Endothelial cell of umbilical vein (primary cell): Measurements from ENCODE around the gene ALAD. TPM values are rescaled to one million over a fixed set of nuclear protein-coding genes. Genes with fewer than 3 reads are reported as not detected.

ENCODE experiments used
- BruUV-seq: library from RNA; stranded (reverse); fragments of 400-500 nt; replicated peaks from 2 replicates; lab custom pipeline; 2021; lab: Mats Ljungman, UMichigan
- CTCF ChIA-PET: fragments of 300-600, 350-600 bp; sonication (Branson Sonifier 250); formaldehyde crosslinking; loops from one replicate; lab custom pipeline; 2021; ENCODE audit warnings: antibody characterized with exemption, inconsistent platforms; lab: Charles Lee
- POLR2A ChIA-PET: fragments of 300-600, 350-600 bp; sonication (Branson Sonifier 250); formaldehyde crosslinking; loops from one replicate; lab custom pipeline; 2021; ENCODE audit warnings: antibody characterized with exemption, inconsistent platforms; lab: Charles Lee
- DNase-seq: peaks from one replicate; pipeline ENCODE4 v3.0.0-alpha.2; 2011; ENCODE audit warnings: low read depth, low spot score
- FAIRE-seq: peaks from 2 replicates; lab custom pipeline; 2011; peaks lifted over from hg19 to GRCh38; lab: Jason Lieb, UNC
- H2AFZ ChIP-seq: 2 replicates; pipeline ENCODE4 v1.6.0; 2012; ENCODE audit warnings: low read depth, low read length, control low read depth, inconsistent platforms
- H3K27ac ChIP-seq: 2 replicates; pipeline ENCODE4 v1.5.1; 2011; ENCODE audit warnings: low read depth, mild to moderate bottlenecking, control low read depth, low read length, moderate library complexity; ENCODE audit not compliant: insufficient read depth
- H3K27me3 ChIP-seq, 2 experiments: 2 replicates each; pipeline versions ENCODE4 v1.6.0 to v1.6.1; 2011; ENCODE audit warnings: low read length in 2 of 2, mixed read lengths in 1 of 2; ENCODE audit not compliant: control insufficient read depth in 2 of 2, insufficient read depth in 2 of 2
- H3K36me3 ChIP-seq, 2 experiments: 2 replicates in 1 of 2; 3 replicates in 1 of 2; pipeline ENCODE4 v1.5.1; 2011; ENCODE audit warnings: low read length in 2 of 2, mild to moderate bottlenecking in 1 of 2, moderate library complexity in 1 of 2; ENCODE audit not compliant: control insufficient read depth in 2 of 2, insufficient read depth in 2 of 2; ENCODE audit errors: extremely low read depth in 1 of 2
- H3K4me1 ChIP-seq: 3 replicates; pipeline ENCODE4 v1.5.1; 2011; ENCODE audit warnings: mild to moderate bottlenecking, low read length; ENCODE audit not compliant: control insufficient read depth, insufficient read depth; ENCODE audit errors: extremely low read depth
- H3K4me2 ChIP-seq: 2 replicates; pipeline ENCODE4 v1.6.1; 2011; ENCODE audit warnings: low read length, control low read depth, mixed read lengths; ENCODE audit not compliant: insufficient read depth
- H3K4me3 ChIP-seq, 3 experiments: fragments of 200-600 bp in 1 of 3; sonication (generic), shearing (Covaris generic) in 1 of 3; replicated peaks in 1 of 3; 2 replicates each; pipeline ENCODE4 v1.5.1; 2011 to 2016; ENCODE audit warnings: control low read depth in 3 of 3, low read length in 3 of 3, mild to moderate bottlenecking in 2 of 3, inconsistent platforms in 1 of 3, low read depth in 1 of 3, moderate library complexity in 1 of 3; ENCODE audit not compliant: insufficient read depth in 1 of 3
- H3K79me2 ChIP-seq: 2 replicates; pipeline ENCODE4 v1.6.0; 2012; ENCODE audit warnings: low read length, inconsistent platforms; ENCODE audit not compliant: control insufficient read depth, insufficient read depth
- H3K9ac ChIP-seq: replicated peaks from 2 replicates; pipeline ENCODE3; 2011; ENCODE audit warnings: low read length, control low read depth; ENCODE audit not compliant: insufficient read depth; ENCODE audit errors: extremely low read depth
- H3K9me1 ChIP-seq: replicated peaks from 3 replicates; pipeline ENCODE4 v1.6.0; 2011; ENCODE audit warnings: mild to moderate bottlenecking, low read length; ENCODE audit not compliant: control insufficient read depth, insufficient read depth; ENCODE audit errors: extremely low read depth
- H3K9me3 ChIP-seq: replicated peaks from 2 replicates; pipeline ENCODE4 v1.5.1; 2012; ENCODE audit warnings: low read length, inconsistent platforms; ENCODE audit not compliant: control insufficient read depth, insufficient read depth
- H4K20me1 ChIP-seq: replicated peaks from 2 replicates; pipeline ENCODE3; 2011; ENCODE audit warnings: mild to moderate bottlenecking, low read length; ENCODE audit not compliant: control insufficient read depth, insufficient read depth; ENCODE audit errors: extremely low read depth
- EZH2 ChIP-seq: IDR thresholded peaks from 2 replicates; pipeline ENCODE4 v1.6.1; 2012; ENCODE audit warnings: borderline replicate concordance, low read depth, mild to moderate bottlenecking, moderate library complexity, low read length, inconsistent platforms; ENCODE audit not compliant: severe bottlenecking
- FOS ChIP-seq: IDR thresholded peaks from 2 replicates; pipeline ENCODE4 v1.6.1; 2011; ENCODE audit warnings: mild to moderate bottlenecking, low read length, moderate library complexity, borderline replicate concordance; ENCODE audit not compliant: insufficient read depth
- GATA2 ChIP-seq: IDR thresholded peaks from 2 replicates; pipeline ENCODE4 v1.7.0; 2011; ENCODE audit warnings: low read depth, mild to moderate bottlenecking, moderate library complexity, mixed read lengths, low read length; ENCODE audit not compliant: insufficient read length, insufficient read depth
- JUN ChIP-seq: IDR thresholded peaks from 2 replicates; pipeline ENCODE4 v1.6.1; 2011; ENCODE audit warnings: borderline replicate concordance, low read depth; ENCODE audit not compliant: insufficient read length, insufficient read depth
- MYC ChIP-seq: IDR thresholded peaks from one replicate; pipeline ENCODE4 v1.6.1; 2011; ENCODE audit warnings: mild to moderate bottlenecking, low read depth, low read length
- POLR2A ChIP-seq: IDR thresholded peaks from 2 replicates; pipeline ENCODE4 v1.6.1; 2012; ENCODE audit warnings: low read depth, mild to moderate bottlenecking, control low read depth, low read length
- POLR2AphosphoS5 ChIP-seq: IDR thresholded peaks from 2 replicates; pipeline ENCODE4 v1.6.1; 2012; ENCODE audit warnings: low read depth, mild to moderate bottlenecking, control low read depth, low read length, moderate library complexity; ENCODE audit not compliant: insufficient read depth
- dilution Hi-C: fragments of 300-500 bp; cut with MboI; formaldehyde crosslinking; loops from one replicate; pipeline ENCODE4 v1.15.0; 2019; ENCODE audit warnings: low sequenced_read_pairs; ENCODE audit not compliant: extremely low pct_ligation_motif_present
- intact Hi-C: fragments of 100-400 bp; cut with micrococcal nuclease; formaldehyde crosslinking; loops from one replicate; pipeline ENCODE4 v1.10.0; 2022
- polyA plus RNA-seq, 4 experiments: library from polyadenylated mRNA; depleted of rRNA in 3 of 4; stranded (reverse) in 3 of 4; unstranded in 1 of 4; fragments of >200 nt; gene quantifications; 2 replicates each; pipeline versions ENCODE4 v1.2.1 to v1.2.3, GENCODE V29; 2011 to 2012; ENCODE audit warnings: missing spikeins in 1 of 4
- total RNA-seq: library from RNA; stranded (reverse); gene quantifications from 2 replicates; pipeline ENCODE4 v1.2.3, GENCODE V29; 2021
- TF ChIP-seq, protein P1 (sequence below), 2 donors: IDR thresholded peaks; 1 replicate in 1 of 2; 2 replicates in 1 of 2; pipeline ENCODE4 v1.5.1; 2011; ENCODE audit warnings: low read length in 2 of 2, mild to moderate bottlenecking in 2 of 2, moderate library complexity in 2 of 2, control low read depth in 1 of 2, inconsistent platforms in 1 of 2, low read depth in 1 of 2; ENCODE audit not compliant: insufficient read depth in 1 of 2; ENCODE audit errors: extremely low read depth in 1 of 2
- TF ChIP-seq, protein P2 (sequence below): IDR thresholded peaks from 2 replicates; pipeline ENCODE4 v1.6.1; 2011; ENCODE audit not compliant: insufficient read depth, insufficient read length

ALAD gene
- total and polyA plus RNA-seq, 2 donors (not counting 3 experiments of a cell fraction or from before 2014, with no cell fraction given), result 12.8 to 29.5 TPM

- POLR2A ChIA-PET, result no interaction called here
- no peak for TF ChIP-seq FOS
- no peak for TF ChIP-seq POLR2AphosphoS5
- TF ChIP-seq POLR2A, result no peak
- TF ChIP-seq, protein P1, sequence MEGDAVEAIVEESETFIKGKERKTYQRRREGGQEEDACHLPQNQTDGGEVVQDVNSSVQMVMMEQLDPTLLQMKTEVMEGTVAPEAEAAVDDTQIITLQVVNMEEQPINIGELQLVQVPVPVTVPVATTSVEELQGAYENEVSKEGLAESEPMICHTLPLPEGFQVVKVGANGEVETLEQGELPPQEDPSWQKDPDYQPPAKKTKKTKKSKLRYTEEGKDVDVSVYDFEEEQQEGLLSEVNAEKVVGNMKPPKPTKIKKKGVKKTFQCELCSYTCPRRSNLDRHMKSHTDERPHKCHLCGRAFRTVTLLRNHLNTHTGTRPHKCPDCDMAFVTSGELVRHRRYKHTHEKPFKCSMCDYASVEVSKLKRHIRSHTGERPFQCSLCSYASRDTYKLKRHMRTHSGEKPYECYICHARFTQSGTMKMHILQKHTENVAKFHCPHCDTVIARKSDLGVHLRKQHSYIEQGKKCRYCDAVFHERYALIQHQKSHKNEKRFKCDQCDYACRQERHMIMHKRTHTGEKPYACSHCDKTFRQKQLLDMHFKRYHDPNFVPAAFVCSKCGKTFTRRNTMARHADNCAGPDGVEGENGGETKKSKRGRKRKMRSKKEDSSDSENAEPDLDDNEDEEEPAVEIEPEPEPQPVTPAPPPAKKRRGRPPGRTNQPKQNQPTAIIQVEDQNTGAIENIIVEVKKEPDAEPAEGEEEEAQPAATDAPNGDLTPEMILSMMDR (IDR thresholded peaks at IDR 0.05; ENCODE audit: extremely low read depth in 1 of 2, insufficient read depth in 1 of 2, low read depth in 1 of 2, low read length in 2 of 2), result no peak
- no peak for TF ChIP-seq MYC
- TF ChIP-seq, protein P2, sequence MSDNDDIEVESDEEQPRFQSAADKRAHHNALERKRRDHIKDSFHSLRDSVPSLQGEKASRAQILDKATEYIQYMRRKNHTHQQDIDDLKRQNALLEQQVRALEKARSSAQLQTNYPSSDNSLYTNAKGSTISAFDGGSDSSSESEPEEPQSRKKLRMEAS, result no peak
- TF ChIP-seq GATA2, result no peak
- TF ChIP-seq JUN, result no peak
- no peak for TF ChIP-seq EZH2
- H3K9ac ChIP-seq, result no peak overlapping the region
- CTCF ChIA-PET, result interaction anchor here (1.8 kb wide), 2 partner anchors 12 to 21 kb away, joined by 4 read pairs; no protein-coding TSS in a partner anchor
- no peak overlapping the region for H2AFZ ChIP-seq
- no peaks in the 10 kb centered on the region for H3K9me3 ChIP-seq
- dilution Hi-C loops (no loop called here), intact Hi-C loops (no loop called here)
- H3K36me3 ChIP-seq, result no peaks in the 10 kb centered on the region
- no TSS peak for BruUV-seq
- no peaks in the 10 kb centered on the region for H3K79me2 ChIP-seq
- no peaks in the 10 kb centered on the region for H4K20me1 ChIP-seq
- FAIRE-seq (peak; percentile 15), DNase-seq (peak; percentile 18)
- no peaks in the 10 kb centered on the region for H3K9me1 ChIP-seq
- peaks cover 0 to 2% of the 10 kb centered on the region in 2 experiments for H3K27me3 ChIP-seq
- no peaks in the 10 kb centered on the region for H3K4me1 ChIP-seq
- H3K4me3 ChIP-seq, result no peak overlapping the region
- no peak overlapping the region for H3K4me2 ChIP-seq
- H3K27ac ChIP-seq, result no peak overlapping the region
These were observed 24.0 kb upstream of the ALAD start for GRCh38 chr9:113425072-113425471.
